Neuron (in vitro differentiated cells): ENCODE results near the gene SLC27A4.

Experiments
- H2AFZ ChIP-seq: one replicate; pipeline ENCODE4 v1.6.1; 2013; ENCODE audit warnings: low read depth, mild to moderate bottlenecking, inconsistent platforms, low read length, moderate library complexity
- H3K27me3 ChIP-seq: one replicate; pipeline ENCODE4 v1.6.1; 2013; ENCODE audit warnings: low read length; ENCODE audit not compliant: insufficient read depth
- H3K36me3 ChIP-seq: one replicate; pipeline ENCODE4 v1.6.1; 2013; ENCODE audit warnings: low read length; ENCODE audit not compliant: insufficient read depth
- H3K4me1 ChIP-seq: one replicate; pipeline ENCODE4 v1.6.1; 2013; ENCODE audit warnings: low read length; ENCODE audit not compliant: insufficient read depth
- H3K4me3 ChIP-seq: 2 replicates; pipeline ENCODE4 v1.5.1; 2013; ENCODE audit warnings: mild to moderate bottlenecking, low read length, moderate library complexity
- H3K9me3 ChIP-seq: one replicate; pipeline ENCODE4 v1.6.1; 2013; ENCODE audit warnings: low read length

Gene SLC27A4

DNA sequence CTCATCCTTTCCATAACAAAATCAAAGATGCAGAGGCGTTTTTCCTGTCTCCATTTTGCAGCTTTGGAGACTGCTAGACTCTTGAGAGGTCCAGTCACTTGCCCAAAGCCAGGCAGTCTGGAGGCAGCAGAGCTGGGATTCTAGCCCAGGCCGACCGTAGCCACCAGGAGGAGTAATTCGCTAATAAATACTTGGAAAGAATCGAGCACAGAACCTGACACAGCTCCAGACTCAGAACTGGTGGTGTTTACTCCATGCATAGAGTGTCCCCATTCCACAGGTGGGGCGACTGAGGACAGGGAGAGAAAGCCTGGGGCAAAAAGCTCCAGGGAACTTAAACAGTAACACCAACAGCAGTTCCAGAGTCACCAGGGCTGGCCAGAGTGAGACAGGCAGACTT is 69.7 kb downstream of the SLC27A4 start:
- Histone ChIP-seq H3K27me3 (no peaks in the 10 kb centered on the region), H2AFZ (no peak overlapping the region), H3K4me1 (peaks cover 61% of the 10 kb centered on the region), H3K9me3 (no peaks in the 10 kb centered on the region), H3K36me3 (no peaks in the 10 kb centered on the region), H3K4me3 (no peak overlapping the region)
